HG03159 (cell line): ENCODE data around the gene MRPS26.
"Not testable (repeated sequence)": the region's sequence is repeated elsewhere in the genome, so short reads cannot be mapped to it uniquely, and the experiment has no call there.

Experiments used
- ATAC-seq: cut with Tn5 transposase; IDR thresholded peaks from one replicate; pipeline ENCODE4 v1.9.1; 2021; ENCODE audit warnings: mild to moderate bottlenecking, moderate library complexity; ENCODE audit not compliant: unreplicated experiment

MRPS26 gene

GRCh38 chr20:3072530-3073250 lies 26.8 kb downstream of the MRPS26 start:
- no peak for ATAC-seq

GRCh38 chr20:3073251-3073643 lies 27.4 kb downstream of the MRPS26 start:
- ATAC-seq = not testable (repeated sequence)

GRCh38 chr20:3074812-3075211 lies 29.0 kb downstream of the MRPS26 start:
- no peak for ATAC-seq

- ATAC-seq = not testable (repeated sequence)
Observed at GRCh38 chr20:3075315-3075714, 29.5 kb downstream of the MRPS26 start.

- no peak for ATAC-seq
Observed at GRCh38 chr20:3077618-3078134, 31.8 kb downstream of the MRPS26 start.

- no peak for ATAC-seq
Observed at GRCh38 chr20:3080939-3081388, 35.1 kb downstream of the MRPS26 start.

GRCh38 chr20:3081641-3082040 lies 35.8 kb downstream of the MRPS26 start:
- no peak for ATAC-seq

GRCh38 chr20:3082306-3082951 lies 36.6 kb downstream of the MRPS26 start:
- ATAC-seq = no peak

GRCh38 chr20:3082955-3083952 lies 37.4 kb downstream of the MRPS26 start:
- ATAC-seq = no peak

GRCh38 chr20:3084283-3084985 lies 38.6 kb downstream of the MRPS26 start, which contains the start of gene AVP:
Gene AVP, minus strand, starts transcription at chr20:3084724. Its CDS starts 50 bp downstream, at chr20:3084674.
- ATAC-seq = no peak

- no peak for ATAC-seq
Observed at GRCh38 chr20:3084986-3085360, 39.1 kb downstream of the MRPS26 start.

- no peak for ATAC-seq
Observed at GRCh38 chr20:3085571-3086072, 39.8 kb downstream of the MRPS26 start.

- ATAC-seq = no peak
Observed at GRCh38 chr20:3088031-3088430, 42.2 kb downstream of the MRPS26 start.

- no peak for ATAC-seq
Observed at GRCh38 chr20:3090565-3090964, 44.7 kb downstream of the MRPS26 start.

GRCh38 chr20:3092611-3093379 lies 46.9 kb downstream of the MRPS26 start:
- no peak for ATAC-seq

GRCh38 chr20:3093861-3094361 lies 48.1 kb downstream of the MRPS26 start:
- no peak for ATAC-seq

GRCh38 chr20:3094848-3095629 lies 49.2 kb downstream of the MRPS26 start:
- no peak for ATAC-seq
